Activated CD8-positive, alpha-beta memory T cell treated with anti-CD3 and anti-CD28 coated beads, Interleukin-2, amount 50 U/mL, for 48 hours (primary cell): ENCODE data around the gene CNIH2.
"Not testable (repeated sequence)": the region's sequence is repeated elsewhere in the genome, so short reads cannot be mapped to it uniquely, and the experiment has no call there.

Experiments
- DNase-seq: peaks from one replicate; pipeline ENCODE4 v3.0.0-alpha.2; 2020

Gene CNIH2

GRCh38 chr11:66316849-66317251 is 38.9 kb downstream of the CNIH2 start, which contains the start of gene CD248:
Gene CD248, minus strand, starts transcription at chr11:66317044. Its CDS starts 17 bp downstream, at chr11:66317027.
- DNase-seq, result no peak

GRCh38 chr11:66317322-66317722 is 39.3 kb downstream of the CNIH2 start:
- DNase-seq, result peak; percentile 79

DNA sequence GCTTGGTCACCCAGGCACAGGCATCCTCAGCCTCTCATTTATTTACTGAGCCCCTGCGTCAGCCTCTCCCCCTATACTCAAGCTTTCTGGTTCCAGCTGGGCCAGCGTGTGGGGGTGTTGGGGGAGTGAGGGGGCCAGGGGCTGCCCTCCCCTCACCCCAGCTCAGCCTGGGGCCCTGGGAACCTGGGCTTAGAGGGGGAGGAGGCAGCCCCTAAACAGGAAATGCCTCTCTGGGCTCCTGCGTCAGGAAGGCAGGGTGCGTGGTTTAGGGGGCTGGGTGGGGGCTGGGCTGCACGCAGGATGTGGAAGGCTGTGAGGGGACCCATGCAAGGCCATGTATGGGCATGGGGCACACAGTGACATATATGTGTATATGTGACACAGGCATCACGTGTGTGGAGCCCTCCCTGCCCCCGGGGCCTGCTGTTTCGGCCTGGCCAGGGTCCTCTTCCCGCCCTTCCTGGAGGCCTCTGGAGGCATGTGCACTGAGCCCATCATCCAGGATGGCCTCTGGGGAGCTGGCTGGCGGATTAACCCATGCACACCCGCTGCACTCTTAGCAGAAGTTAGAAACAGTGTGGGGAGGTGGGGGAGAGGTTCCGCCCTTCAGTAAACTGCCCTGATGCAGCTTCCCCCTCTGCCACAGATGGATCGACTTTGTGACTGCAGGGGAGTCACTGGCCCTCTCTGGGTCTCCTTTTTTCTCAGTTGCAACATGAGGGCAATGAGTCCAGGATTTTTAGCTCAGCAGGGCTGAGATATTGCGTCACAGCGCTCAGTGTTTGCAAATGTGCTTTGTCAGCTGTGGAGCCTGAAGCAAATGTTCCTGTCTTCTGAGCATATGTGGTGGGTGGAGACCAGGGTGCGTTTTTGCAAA is 40.0 kb downstream of the CNIH2 start:
- peak; percentile 79 for DNase-seq

DNA sequence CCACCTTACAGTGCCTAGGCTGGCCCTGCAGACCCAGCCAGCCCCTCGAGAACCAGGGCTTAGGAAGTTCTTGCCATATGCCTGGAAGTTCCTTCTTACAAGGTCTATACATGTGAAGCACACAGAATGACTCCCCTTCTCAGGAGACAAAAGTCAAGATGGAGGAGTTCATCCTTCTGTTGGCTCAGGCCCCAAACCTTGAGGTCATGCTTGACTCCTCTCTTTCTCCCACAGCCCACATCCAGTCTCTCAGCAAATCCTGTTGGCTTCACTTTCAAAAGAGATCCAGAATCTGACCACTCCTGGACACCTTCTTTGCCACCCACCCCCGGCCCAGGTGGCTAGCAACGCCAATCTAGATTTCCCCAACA is 40.6 kb downstream of the CNIH2 start:
- peak; percentile 46 for DNase-seq

DNA sequence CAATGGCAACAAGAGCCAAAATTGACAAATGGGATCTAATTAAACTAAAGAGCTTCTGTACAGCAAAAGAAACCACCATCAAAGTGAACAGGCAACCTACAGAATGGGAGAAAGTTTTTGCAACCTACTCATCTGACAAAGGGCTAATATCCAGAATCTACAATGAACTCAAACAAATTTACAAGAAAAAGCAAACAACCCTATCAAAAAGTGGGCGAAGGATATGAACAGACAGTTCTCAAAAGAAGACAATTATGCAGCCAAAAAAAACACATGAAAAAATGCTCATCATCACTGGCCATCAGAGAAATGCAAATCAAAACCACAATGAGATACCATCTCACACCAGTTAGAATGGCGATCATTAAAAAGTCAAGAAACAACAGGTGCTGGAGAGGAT is 42.3 kb downstream of the CNIH2 start:
- DNase-seq, result not testable (repeated sequence)

DNA sequence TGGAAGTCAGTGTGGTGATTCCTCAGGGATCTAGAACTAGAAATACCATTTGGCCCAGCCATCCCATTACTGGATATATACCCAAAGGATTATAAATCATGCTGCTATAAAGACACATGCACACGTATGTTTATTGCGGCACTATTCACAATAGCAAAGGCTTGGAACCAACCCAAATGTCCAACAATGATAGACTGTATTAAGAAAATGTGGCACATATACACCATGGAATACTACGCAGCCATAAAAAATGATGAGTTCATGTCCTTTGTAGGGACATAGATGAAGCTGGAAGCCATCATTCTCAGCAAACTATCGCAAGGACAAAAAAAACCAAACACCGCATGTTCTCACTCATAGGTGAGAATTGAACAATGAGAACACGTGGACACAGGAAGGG is 42.8 kb downstream of the CNIH2 start:
- not testable (repeated sequence) for DNase-seq

GRCh38 chr11:66321606-66322005 is 43.6 kb downstream of the CNIH2 start:
- DNase-seq, result no peak

DNA sequence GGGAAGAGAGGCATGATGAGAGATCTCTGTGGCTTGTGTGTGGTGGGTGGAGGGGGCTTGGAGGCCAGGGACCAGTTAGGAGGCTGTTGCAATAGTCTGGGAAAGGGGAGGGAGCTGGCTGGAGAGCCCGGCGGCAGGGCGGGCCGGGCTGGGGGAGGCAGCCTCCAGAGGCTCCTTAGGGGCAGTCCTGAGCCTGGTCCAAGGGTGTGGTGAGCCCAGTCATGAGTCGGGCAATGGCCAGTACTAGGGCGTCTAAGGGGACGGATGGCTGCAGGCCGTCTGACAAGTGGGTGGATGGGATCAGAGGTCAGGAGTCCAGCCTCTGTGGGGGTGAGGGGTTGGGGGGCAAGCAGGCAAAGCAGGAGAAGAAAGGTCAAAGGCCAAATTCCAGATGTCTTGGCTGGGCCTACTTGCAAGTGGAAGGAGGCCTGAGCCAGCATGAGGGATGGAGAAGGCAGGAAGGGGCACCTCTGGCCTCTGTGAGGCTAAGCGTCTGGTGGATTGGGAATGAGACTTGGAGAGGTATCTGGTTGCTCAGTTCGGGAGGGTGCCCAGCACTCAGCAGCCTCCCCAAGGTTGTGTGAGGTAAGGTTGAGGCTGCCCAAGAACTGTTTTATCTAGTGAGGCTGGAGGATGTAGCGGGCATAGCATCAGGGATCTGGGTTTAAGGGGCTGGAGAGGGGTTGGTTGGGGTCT is 44.9 kb downstream of the CNIH2 start:
- no peak for DNase-seq

DNA sequence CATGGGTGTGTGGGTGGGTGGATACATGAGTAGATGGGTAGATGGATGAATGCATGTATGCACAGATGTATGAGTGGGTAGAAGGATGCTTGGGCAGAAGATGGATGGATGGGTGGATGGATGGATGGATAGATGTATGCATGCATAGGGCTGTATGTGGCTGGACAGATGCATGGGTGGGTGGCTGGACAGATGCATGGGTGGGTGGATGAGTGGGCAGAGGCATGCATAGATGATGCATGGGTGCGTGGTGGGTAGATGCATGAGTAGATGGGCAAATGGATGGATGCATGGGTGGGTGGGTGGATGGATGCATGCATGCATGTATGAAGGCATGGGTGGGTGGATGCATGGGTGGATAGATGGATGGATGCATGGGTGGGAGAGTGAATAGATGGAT is 45.7 kb downstream of the CNIH2 start:
- no peak for DNase-seq

- no peak for DNase-seq
Measured at GRCh38 chr11:66324664-66325063, 46.7 kb downstream of the CNIH2 start.

DNA sequence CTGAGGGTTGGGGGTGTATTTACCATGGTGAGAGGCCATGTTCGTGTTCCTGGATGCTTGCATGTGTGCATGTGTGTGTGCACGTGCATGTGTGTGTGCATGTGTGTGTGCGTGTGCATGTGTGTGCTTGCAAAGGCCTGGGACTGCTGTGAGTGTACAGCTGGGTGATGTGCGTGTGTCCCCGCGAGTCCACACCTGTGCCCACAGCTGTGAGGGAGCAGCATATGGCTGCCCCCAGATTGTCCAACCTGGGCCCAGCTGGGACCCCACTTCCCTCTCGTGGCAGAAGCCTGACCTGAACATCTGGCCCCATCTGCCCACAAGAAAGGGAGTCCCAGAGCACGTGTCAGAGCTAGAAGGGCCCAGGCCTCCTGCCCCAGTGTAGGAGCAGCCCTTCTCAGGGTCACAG is 47.3 kb downstream of the CNIH2 start:
- no peak for DNase-seq

GRCh38 chr11:66326261-66327111 is 48.5 kb downstream of the CNIH2 start:
- no peak for DNase-seq

DNA sequence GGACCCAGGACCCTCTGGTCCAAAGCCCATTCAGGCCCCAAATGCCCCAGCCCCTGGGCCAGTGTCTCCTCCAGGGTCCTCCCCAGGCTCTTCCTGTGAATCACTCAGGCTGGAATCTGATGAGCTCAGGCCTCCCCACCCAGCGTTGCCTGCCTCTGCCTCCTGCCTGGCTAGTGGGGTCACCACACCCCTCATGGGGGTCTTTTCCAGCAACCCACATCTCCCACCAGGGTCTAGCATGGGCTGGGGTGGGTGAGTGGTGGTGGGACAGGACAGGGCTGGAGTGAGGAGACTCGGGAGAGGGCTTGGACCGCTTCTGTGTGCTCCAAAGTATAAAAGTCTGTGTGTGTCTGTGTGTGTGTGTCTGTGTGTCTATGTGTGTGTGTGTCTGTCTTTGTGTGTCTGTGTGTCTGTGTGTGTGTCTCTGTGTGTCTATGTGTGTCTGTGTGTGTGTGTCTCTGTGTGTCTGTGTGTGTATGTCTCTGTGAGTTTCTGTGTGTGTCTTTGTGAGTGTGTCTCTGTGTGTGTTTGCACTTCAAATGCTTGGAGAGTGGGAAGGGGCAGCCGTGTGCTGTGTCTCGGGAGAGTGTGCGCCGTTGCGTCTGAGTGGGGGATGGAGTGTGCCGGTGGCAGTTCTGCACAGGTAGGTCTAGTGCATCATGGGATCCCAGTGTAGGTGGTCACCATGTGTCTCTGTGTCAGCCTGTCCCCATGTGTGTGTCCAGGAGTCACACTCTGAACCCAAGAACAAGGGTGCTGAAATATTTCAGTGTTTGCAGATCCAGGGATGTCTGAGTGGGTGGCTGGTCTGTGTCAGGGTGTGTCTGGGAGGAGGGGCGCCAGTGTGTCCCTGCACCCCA is 49.4 kb downstream of the CNIH2 start:
- no peak for DNase-seq

- no peak for DNase-seq
Measured at GRCh38 chr11:66328031-66328301, 50.0 kb downstream of the CNIH2 start.

DNA sequence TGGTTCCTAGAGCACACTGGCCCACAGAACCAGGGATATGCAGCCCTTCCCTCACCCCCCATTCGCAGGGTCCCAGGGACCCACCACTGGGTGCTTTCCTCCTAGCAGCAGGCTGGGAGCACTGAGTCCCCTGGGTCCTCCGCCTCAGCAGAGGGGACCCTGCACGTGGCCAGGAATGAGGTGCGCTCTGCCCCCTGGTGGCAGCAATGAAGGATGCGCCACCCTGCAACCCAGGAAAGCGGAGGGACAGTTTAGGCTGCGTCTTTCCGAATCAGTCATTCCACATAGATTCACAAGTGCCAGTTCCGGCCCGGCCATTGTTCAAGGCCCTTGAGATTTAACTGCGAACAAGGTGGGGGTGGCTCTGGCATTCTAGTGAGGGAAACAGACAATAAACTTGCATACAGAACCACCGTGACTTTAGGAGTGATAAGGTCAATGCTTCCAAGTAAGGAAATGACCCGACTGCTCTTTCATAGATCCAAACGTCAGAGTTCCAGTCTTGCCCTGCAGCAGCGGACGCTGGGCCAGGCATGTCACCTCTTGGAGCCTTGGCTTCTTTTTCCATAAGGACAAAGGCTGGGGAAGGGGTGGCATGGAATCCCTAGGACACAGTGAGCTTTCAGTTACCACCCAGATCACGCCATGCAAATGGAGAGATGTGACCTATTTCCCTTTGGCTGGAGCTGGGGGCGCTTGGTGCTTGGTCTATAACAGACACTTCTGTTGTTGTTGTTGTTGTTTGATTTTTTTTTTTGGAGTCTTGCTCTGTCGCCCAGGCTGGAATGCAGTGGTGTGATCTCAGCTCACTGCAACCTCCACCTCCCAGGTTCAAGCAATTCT is 50.5 kb downstream of the CNIH2 start:
- DNase-seq, result peak; percentile 92

DNA sequence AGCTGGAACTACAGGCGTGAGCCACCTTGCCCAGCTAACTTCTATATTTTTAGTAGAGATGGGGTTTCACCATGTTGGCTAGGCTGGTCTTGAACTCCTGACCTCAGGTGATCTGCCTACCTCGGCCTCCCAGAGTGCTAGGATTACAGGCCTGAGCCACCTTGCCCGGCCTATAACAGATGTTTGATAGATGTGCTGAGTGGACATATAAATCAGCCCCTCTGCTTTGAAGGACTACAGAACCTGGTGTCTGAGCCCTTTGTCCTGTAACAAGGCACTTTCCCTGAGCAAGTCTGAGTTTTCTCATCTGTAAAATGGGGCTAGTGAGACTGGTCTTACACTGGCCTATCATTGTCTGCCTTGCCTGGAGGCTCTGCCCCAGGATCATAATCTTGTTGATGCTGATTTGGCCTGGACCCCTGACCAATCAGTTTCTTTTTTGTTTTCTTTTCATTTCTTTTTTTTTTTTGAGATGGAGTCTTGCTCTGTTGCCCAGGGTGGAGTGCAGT is 51.2 kb downstream of the CNIH2 start:
- no peak for DNase-seq

DNA sequence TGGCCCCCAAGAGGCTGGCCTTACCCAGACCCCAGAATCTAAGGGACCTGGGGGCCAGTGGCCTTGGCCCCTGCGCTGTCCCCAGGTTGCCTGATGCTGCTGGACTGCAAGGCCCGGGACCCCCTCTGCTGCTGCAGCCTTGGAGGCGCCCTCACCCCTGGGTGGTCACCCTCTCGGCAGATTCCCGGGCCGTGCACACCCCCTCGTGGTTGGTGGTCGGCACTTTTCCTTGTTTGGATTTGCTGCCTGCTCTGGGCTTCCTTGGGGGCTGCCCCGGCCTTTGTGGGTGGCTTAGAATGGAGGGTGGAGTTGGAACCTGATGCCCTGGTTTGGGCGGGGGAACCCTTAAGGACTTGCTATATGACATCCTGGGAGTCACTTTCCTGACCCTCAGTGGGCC is 53.0 kb downstream of the CNIH2 start:
- DNase-seq, result no peak

DNA sequence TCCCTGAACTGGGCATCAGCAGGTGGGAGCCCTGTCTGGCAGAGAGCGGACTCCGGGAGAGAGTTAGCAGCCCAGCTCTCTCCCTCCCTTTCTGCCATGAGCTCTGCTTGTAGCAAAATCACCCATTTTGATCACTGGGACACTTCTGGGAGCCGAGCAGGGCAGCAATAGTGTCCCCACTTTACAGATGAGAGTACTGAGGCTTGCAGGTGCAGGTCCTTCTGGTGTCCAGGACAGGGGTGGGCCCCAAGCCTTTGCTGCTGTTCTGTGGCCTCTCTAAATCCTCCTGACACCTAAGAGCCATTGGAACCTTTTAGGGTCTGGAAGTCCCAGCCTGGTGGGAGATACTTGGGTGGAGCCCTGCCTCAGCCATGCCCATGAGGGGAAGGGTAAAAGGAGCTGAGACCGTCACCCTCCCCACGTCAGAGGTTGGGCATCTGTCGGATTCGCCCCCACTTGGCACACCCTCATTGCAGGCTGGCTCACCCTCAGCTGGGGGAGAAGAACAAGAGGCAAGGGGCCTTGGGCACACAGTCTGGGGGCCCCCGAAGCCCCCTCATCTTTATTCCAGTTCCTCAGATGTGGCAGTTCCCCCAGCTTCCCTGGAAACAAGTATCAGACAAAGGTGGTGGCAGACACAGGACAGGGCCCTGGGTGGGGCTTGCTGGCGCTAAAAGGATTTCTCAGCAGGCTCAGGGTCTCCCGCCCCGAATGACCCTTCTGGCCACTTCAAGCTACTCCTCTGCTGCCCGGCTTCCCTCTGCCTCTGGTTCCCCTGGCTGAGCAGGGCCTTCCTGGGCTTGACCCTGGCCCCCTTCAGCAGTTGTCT is 53.8 kb downstream of the CNIH2 start:
- DNase-seq, result no peak

GRCh38 chr11:66332371-66333219 is 54.6 kb downstream of the CNIH2 start:
- DNase-seq, result no peak
